GM19397 (cell line): Measurements from ENCODE around the gene STAT5A.
A peak's percentile ranks its signal among the peaks of the same experiment; 100 is the strongest.
"Not testable (repeated sequence)": the region's sequence is repeated elsewhere in the genome, so short reads cannot be mapped to it uniquely, and the experiment has no call there.

ENCODE experiments used
- ATAC-seq: cut with Tn5 transposase; IDR thresholded peaks from one replicate; pipeline ENCODE4 v1.9.1; 2021; ENCODE audit warnings: mild to moderate bottlenecking, moderate library complexity; ENCODE audit not compliant: unreplicated experiment

STAT5A gene

GRCh38 chr17:42305031-42305330 is 16.7 kb downstream of the STAT5A start:
- not testable (repeated sequence) for ATAC-seq

- no peak for ATAC-seq
Measured at GRCh38 chr17:42305543-42306384, 17.5 kb downstream of the STAT5A start.

- ATAC-seq, result no peak
Measured at GRCh38 chr17:42306385-42306667, 18.0 kb downstream of the STAT5A start.

- no peak for ATAC-seq
Measured at GRCh38 chr17:42307362-42307927, 19.1 kb downstream of the STAT5A start.

GRCh38 chr17:42308446-42308845 is 20.1 kb downstream of the STAT5A start:
- no peak for ATAC-seq

GRCh38 chr17:42309142-42309541 is 20.8 kb downstream of the STAT5A start:
- ATAC-seq, result no peak

- no peak for ATAC-seq
Measured at GRCh38 chr17:42309986-42310786, 21.9 kb downstream of the STAT5A start.

- no peak for ATAC-seq
Measured at GRCh38 chr17:42310787-42311215, 22.5 kb downstream of the STAT5A start.

GRCh38 chr17:42311240-42312034 is 23.1 kb downstream of the STAT5A start:
- ATAC-seq, result no peak

GRCh38 chr17:42312035-42312284 is 23.7 kb downstream of the STAT5A start:
- ATAC-seq, result no peak

GRCh38 chr17:42312285-42313130 is 24.2 kb downstream of the STAT5A start:
- ATAC-seq, result peak; percentile 46

GRCh38 chr17:42313389-42313772 is 25.1 kb downstream of the STAT5A start:
- ATAC-seq, result no peak

GRCh38 chr17:42313773-42314566 is 25.7 kb downstream of the STAT5A start:
- ATAC-seq, result no peak

- no peak for ATAC-seq
Measured at GRCh38 chr17:42315402-42316156, 27.3 kb downstream of the STAT5A start.

- ATAC-seq, result no peak
Measured at GRCh38 chr17:42316755-42317154, 28.5 kb downstream of the STAT5A start.

- ATAC-seq, result no peak
Measured at GRCh38 chr17:42317266-42317845, 29.1 kb downstream of the STAT5A start.

GRCh38 chr17:42317967-42318366 is 29.7 kb downstream of the STAT5A start:
- ATAC-seq, result not testable (repeated sequence)

GRCh38 chr17:42321555-42321954 is 33.3 kb downstream of the STAT5A start:
- ATAC-seq, result no peak
